MM.1S (cell line): ENCODE data around the gene PHF24.

Experiments
- CTCF ChIP-seq: fragments of 300-600 bp; sonication (generic); IDR thresholded peaks from 2 replicates; pipeline ENCODE4 v1.5.1; 2016; ENCODE audit warnings: antibody characterized with exemption, low read length, mixed read lengths
- EZH2phosphoT487 ChIP-seq: fragments of 300-600 bp; sonication (generic); IDR thresholded peaks from 2 replicates; pipeline ENCODE4 v1.6.1; 2018; ENCODE audit warnings: antibody characterized with exemption, low read length

DNA sequence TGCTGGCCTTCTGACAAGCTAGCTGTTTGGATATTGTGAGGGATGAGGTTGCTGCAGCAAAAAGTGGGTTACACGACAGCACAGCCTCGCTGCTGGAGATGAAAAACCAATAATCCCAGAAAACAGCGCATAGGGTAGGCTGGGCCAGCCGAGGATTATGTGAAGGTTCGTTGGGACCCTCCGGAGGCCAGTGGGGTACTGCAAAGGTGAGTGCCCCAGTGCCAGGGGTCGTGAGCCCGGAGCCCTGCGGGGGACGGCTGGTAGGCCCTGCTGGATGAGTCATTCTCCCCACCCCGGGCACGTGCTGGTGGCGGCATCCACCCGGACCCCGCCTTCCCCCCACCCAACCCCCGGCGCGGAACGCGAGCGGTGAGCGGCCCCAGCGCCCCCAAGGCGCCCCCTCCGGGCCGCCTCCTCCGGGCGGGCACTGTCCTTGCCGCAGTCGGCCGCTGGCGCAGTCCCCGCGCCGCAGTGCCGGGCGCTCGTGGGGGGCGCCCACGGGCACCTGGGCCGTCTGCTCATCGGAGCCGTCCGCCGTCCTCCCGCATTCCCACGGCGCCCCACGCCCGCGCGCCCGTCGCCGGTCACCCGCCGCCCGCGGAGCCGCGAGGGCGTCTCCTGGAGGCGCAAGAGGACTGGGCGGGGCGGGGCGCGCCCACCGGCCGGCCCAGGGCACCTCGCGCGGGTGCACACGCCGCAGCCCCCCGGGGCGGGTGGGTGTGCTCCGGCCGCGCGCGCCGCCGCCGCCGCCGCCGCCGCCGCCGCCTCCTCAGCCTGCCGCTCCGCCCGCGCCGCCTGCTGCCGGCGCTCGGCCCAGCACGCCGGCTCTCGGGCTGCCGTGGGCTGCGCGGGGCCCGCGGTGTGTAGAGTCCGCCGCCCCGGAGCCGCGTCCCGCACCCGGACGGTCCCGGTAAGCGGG, at the start of gene PHF24:
- TF ChIP-seq CTCF (no peak), EZH2phosphoT487 (no peak)
